H1 (cell line): ENCODE measurements around the gene APC2.

Experiments
- CEBPB ChIP-seq: IDR thresholded peaks from 2 replicates; pipeline ENCODE4 v1.6.1; 2012; ENCODE audit warnings: low read depth, low read length
- CREB1 ChIP-seq: IDR thresholded peaks from 2 replicates; pipeline ENCODE4 v1.6.1; 2012; ENCODE audit warnings: inconsistent platforms
- EP300 ChIP-seq, 2 experiments: IDR thresholded peaks; 1 replicate in 1 of 2; 2 replicates in 1 of 2; pipeline ENCODE4 v1.6.1; 2011 to 2012; ENCODE audit warnings: low read depth in 2 of 2, low read length in 2 of 2, mild to moderate bottlenecking in 2 of 2, borderline replicate concordance in 1 of 2, inconsistent platforms in 1 of 2, moderate library complexity in 1 of 2
- GABPA ChIP-seq: IDR thresholded peaks from 2 replicates; pipeline ENCODE4 v1.6.1; 2011; ENCODE audit warnings: mild to moderate bottlenecking, low read length, moderate library complexity, borderline replicate concordance; ENCODE audit not compliant: insufficient read depth
- HDAC6 ChIP-seq: IDR thresholded peaks from one replicate; pipeline ENCODE4 v1.7.1; 2012; ENCODE audit warnings: low read depth, mild to moderate bottlenecking, inconsistent platforms, low read length, moderate library complexity
- JUND ChIP-seq: IDR thresholded peaks from 2 replicates; pipeline ENCODE4 v1.6.1; 2011; ENCODE audit warnings: mild to moderate bottlenecking, improper control_type of control experiment, low read length
- POLR2A ChIP-seq, 2 experiments: IDR thresholded peaks; 1 replicate in 1 of 2; 2 replicates in 1 of 2; pipeline ENCODE4 v1.6.1; 2011; ENCODE audit warnings: low read depth in 2 of 2, low read length in 2 of 2, mild to moderate bottlenecking in 2 of 2; ENCODE audit errors: control extremely low read depth in 1 of 2
- TBP ChIP-seq: IDR thresholded peaks from 2 replicates; pipeline ENCODE4 v1.6.1; 2011; ENCODE audit warnings: low read depth, low read length, improper control_type of control experiment
- TF ChIP-seq, protein P1 (sequence below), 3 experiments: IDR thresholded peaks; 1 replicate in 2 of 3; 2 replicates in 1 of 3; pipeline versions ENCODE4 v1.5.1 to v1.6.1; 2011; ENCODE audit warnings: low read length in 3 of 3, mild to moderate bottlenecking in 3 of 3, inconsistent platforms in 2 of 3, low read depth in 1 of 3, moderate library complexity in 1 of 3; ENCODE audit not compliant: insufficient read depth in 1 of 3; ENCODE audit errors: control extremely low read depth in 1 of 3
- TF ChIP-seq, protein P2 (sequence below): fragments of 300-600 bp; sonication (generic); IDR thresholded peaks from 2 replicates; pipeline ENCODE4 v1.7.1; 2012; ENCODE audit warnings: low read length, moderate library complexity, mild to moderate bottlenecking, inconsistent platforms; ENCODE audit not compliant: insufficient replicate concordance

DNA sequence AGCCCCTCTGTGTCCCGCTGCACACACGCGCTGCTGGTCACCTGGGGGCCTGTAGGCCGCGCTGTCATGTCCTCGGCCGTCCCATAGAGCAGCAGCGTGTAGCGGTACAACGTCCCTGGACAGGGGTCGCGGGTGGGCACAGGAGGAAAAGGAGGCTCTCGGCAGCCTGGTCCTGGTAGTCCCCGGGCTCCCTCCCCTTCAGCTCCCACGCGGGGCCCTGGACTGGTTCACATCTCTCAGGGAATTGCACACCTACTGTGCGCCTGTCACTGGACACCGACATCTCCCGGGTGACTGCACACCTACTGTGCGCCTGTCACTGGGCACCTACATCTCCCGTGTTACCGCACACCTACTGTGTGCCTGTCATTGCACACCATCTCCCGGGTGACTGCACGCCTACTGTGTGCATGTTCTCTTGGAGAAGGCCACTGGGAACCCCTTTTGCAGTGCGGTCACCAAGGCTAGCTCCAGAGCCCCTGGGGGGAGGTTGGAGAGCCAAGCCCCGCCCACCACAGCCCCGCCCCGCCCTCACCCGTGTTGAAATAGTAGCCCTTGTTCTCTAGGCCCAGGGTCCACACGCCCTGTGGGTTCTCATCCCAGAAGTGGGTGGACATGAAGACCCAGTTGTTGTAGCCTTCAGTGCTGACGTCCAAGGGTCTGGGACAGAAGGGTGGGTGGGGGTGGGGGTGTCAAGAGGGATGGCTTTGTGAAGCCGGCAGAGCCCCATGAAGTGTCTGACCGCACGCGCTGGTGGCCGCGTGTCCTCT, 32.6 kb downstream of the APC2 start:
- TF ChIP-seq CEBPB (no peak), POLR2A (IDR thresholded peaks at IDR 0.05; ENCODE audit: control extremely low read depth in 1 of 2, low read depth in 2 of 2, low read length in 2 of 2) (no peak), HDAC6 (no peak), GABPA (no peak), JUND (no peak), TBP (no peak), EP300 (IDR thresholded peaks at IDR 0.05; ENCODE audit: borderline replicate concordance in 1 of 2, low read depth in 2 of 2, low read length in 2 of 2) (no peak), CREB1 (no peak)
- TF ChIP-seq, protein P1, sequence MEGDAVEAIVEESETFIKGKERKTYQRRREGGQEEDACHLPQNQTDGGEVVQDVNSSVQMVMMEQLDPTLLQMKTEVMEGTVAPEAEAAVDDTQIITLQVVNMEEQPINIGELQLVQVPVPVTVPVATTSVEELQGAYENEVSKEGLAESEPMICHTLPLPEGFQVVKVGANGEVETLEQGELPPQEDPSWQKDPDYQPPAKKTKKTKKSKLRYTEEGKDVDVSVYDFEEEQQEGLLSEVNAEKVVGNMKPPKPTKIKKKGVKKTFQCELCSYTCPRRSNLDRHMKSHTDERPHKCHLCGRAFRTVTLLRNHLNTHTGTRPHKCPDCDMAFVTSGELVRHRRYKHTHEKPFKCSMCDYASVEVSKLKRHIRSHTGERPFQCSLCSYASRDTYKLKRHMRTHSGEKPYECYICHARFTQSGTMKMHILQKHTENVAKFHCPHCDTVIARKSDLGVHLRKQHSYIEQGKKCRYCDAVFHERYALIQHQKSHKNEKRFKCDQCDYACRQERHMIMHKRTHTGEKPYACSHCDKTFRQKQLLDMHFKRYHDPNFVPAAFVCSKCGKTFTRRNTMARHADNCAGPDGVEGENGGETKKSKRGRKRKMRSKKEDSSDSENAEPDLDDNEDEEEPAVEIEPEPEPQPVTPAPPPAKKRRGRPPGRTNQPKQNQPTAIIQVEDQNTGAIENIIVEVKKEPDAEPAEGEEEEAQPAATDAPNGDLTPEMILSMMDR (IDR thresholded peaks at IDR 0.05; ENCODE audit: control extremely low read depth in 1 of 3, insufficient read depth in 1 of 3, low read depth in 1 of 3, low read length in 3 of 3): no peak
- TF ChIP-seq, protein P2, sequence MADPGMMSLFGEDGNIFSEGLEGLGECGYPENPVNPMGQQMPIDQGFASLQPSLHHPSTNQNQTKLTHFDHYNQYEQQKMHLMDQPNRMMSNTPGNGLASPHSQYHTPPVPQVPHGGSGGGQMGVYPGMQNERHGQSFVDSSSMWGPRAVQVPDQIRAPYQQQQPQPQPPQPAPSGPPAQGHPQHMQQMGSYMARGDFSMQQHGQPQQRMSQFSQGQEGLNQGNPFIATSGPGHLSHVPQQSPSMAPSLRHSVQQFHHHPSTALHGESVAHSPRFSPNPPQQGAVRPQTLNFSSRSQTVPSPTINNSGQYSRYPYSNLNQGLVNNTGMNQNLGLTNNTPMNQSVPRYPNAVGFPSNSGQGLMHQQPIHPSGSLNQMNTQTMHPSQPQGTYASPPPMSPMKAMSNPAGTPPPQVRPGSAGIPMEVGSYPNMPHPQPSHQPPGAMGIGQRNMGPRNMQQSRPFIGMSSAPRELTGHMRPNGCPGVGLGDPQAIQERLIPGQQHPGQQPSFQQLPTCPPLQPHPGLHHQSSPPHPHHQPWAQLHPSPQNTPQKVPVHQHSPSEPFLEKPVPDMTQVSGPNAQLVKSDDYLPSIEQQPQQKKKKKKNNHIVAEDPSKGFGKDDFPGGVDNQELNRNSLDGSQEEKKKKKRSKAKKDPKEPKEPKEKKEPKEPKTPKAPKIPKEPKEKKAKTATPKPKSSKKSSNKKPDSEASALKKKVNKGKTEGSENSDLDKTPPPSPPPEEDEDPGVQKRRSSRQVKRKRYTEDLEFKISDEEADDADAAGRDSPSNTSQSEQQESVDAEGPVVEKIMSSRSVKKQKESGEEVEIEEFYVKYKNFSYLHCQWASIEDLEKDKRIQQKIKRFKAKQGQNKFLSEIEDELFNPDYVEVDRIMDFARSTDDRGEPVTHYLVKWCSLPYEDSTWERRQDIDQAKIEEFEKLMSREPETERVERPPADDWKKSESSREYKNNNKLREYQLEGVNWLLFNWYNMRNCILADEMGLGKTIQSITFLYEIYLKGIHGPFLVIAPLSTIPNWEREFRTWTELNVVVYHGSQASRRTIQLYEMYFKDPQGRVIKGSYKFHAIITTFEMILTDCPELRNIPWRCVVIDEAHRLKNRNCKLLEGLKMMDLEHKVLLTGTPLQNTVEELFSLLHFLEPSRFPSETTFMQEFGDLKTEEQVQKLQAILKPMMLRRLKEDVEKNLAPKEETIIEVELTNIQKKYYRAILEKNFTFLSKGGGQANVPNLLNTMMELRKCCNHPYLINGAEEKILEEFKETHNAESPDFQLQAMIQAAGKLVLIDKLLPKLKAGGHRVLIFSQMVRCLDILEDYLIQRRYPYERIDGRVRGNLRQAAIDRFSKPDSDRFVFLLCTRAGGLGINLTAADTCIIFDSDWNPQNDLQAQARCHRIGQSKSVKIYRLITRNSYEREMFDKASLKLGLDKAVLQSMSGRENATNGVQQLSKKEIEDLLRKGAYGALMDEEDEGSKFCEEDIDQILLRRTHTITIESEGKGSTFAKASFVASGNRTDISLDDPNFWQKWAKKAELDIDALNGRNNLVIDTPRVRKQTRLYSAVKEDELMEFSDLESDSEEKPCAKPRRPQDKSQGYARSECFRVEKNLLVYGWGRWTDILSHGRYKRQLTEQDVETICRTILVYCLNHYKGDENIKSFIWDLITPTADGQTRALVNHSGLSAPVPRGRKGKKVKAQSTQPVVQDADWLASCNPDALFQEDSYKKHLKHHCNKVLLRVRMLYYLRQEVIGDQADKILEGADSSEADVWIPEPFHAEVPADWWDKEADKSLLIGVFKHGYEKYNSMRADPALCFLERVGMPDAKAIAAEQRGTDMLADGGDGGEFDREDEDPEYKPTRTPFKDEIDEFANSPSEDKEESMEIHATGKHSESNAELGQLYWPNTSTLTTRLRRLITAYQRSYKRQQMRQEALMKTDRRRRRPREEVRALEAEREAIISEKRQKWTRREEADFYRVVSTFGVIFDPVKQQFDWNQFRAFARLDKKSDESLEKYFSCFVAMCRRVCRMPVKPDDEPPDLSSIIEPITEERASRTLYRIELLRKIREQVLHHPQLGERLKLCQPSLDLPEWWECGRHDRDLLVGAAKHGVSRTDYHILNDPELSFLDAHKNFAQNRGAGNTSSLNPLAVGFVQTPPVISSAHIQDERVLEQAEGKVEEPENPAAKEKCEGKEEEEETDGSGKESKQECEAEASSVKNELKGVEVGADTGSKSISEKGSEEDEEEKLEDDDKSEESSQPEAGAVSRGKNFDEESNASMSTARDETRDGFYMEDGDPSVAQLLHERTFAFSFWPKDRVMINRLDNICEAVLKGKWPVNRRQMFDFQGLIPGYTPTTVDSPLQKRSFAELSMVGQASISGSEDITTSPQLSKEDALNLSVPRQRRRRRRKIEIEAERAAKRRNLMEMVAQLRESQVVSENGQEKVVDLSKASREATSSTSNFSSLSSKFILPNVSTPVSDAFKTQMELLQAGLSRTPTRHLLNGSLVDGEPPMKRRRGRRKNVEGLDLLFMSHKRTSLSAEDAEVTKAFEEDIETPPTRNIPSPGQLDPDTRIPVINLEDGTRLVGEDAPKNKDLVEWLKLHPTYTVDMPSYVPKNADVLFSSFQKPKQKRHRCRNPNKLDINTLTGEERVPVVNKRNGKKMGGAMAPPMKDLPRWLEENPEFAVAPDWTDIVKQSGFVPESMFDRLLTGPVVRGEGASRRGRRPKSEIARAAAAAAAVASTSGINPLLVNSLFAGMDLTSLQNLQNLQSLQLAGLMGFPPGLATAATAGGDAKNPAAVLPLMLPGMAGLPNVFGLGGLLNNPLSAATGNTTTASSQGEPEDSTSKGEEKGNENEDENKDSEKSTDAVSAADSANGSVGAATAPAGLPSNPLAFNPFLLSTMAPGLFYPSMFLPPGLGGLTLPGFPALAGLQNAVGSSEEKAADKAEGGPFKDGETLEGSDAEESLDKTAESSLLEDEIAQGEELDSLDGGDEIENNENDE: no peak
